Mononuclear cell (primary cell): ENCODE measurements around the gene KRTAP12-1. TPM values are rescaled to one million over a fixed set of nuclear protein-coding genes. Genes with fewer than 3 reads are reported as not detected.
"Not testable (repeated sequence)": the region's sequence is repeated elsewhere in the genome, so short reads cannot be mapped to it uniquely, and the experiment has no call there.

Experiments
- H3K27me3 ChIP-seq: 2 replicates; pipeline ENCODE4 v1.6.0; 2011; ENCODE audit warnings: low read length, control low read depth; ENCODE audit not compliant: insufficient read depth
- H3K4me1 ChIP-seq: 2 replicates; pipeline ENCODE4 v1.5.1; 2011; ENCODE audit warnings: mild to moderate bottlenecking, low read length, control low read depth; ENCODE audit not compliant: insufficient read depth
- H3K4me3 ChIP-seq: 2 replicates; pipeline ENCODE4 v1.5.1; 2011; ENCODE audit warnings: mild to moderate bottlenecking, low read length, moderate library complexity
- H3K9me3 ChIP-seq: 2 replicates; pipeline ENCODE4 v1.5.1; 2011; ENCODE audit warnings: low read depth, mild to moderate bottlenecking, control low read depth, low read length
- total RNA-seq: library from RNA; depleted of rRNA; stranded (reverse); fragments of >200 nt; gene quantifications from one replicate; pipeline ENCODE4 v1.2.3, GENCODE V29; 2012

The KRTAP12-1 gene
- total RNA-seq, 1 donor = not detected

DNA sequence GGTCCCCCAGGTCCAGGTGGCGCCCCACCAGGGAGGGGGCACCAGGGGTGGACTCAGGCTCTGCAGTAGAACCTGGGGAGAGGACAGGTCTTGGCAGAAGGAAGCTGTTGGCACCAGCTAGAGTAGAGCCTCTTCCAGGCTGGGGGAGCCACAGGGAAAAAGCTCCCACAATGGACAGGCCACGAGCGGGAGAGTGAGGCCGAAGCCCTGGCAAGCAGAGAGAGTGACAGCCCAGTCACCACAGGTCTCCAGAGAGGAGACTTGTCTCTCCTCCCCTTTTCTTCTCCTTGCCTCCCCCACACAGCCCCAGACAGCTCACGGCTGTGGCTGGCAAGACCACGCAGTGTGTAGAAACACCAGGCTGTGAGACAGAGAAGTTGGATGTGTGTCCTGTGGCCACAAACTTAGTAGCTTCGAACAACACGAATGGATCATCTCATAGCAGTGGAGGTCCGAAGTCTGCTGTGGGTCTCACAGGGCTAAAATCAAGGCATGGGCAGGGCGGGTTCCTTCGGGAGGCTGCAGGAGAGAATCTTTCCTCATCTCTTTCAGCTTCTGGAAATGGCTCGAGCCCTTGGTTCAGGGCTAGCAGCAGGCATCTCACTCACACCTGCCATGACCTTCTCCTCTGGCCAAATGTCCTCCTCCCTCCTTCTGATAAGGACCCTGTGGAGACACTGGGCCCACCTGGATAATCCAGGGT lies 30.8 kb downstream of the KRTAP12-1 start:
- Histone ChIP-seq H3K4me3 (no peak overlapping the region), H3K4me1 (peaks cover 11% of the 10 kb centered on the region)

DNA sequence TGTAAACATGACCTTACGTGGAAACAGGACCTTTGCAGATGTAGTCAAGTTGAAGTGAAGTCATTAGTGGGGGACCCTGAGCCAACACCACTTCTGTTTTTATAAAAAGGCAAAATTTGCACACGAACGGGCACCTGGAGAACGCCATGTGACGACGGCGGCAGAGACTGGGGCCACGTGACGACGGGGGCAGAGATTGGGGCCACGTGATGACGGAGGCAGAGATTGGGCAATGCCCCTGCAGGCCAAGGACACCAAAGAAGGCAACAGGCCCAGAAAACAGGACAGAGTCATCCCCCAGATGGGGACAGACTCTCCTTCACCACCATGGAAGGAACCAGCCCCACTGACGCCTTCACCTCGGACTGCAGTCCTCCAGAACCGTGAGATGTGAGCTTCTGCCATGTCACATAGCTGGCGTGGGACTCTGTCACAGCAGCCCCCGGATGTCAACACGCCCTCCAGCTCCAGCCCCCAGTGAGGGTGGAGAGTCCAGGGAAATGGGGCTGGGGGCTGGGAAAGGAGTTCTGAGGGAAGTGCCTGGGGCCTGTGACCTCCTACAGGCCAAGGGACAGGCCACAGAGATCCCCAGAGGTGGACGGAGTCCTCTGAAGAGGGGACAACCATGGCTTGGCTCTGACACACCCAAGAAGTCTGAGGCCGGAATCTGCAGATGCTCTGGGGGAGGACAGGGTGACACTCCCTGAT lies 31.5 kb downstream of the KRTAP12-1 start:
- no peaks in the 10 kb centered on the region for H3K9me3 ChIP-seq
- peaks cover 11% of the 10 kb centered on the region for H3K4me1 ChIP-seq
- H3K4me3 ChIP-seq = no peak overlapping the region
- H3K27me3 ChIP-seq = no peaks in the 10 kb centered on the region

More for the DNA sequence above, 30.8 kb downstream of the KRTAP12-1 start:
- Histone ChIP-seq H3K9me3 (no peaks in the 10 kb centered on the region), H3K27me3 (no peaks in the 10 kb centered on the region)

DNA sequence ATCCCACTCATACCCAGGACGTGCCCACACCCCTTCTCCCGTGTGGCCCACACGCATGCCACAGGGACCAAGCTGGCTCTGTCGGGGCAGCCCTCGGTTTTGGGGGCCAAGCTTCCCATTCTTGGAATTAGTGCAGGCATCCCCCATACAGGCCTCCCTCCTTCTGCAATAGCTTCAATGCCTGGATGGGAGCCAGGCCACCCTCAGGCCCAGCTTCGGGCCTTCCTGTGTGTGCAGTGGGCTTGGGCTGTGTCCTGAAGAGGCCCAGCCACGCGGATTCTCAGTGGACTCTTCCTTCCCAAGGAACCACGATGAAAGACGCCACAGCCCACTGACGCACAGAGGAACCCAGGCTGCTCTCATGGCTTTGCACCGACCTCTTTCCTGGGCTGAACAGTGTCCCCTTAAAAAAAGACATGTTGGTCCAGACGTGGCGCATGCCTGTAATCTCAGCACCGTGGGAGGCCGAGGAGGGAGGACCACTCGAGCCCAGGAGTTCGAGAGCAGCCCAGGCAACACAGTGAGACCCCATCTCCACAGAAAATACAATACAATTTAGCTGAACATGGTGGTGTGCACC lies 32.4 kb downstream of the KRTAP12-1 start:
- Histone ChIP-seq H3K27me3 (no peaks in the 10 kb centered on the region), H3K9me3 (peaks cover 5% of the 10 kb centered on the region), H3K4me3 (no peak overlapping the region), H3K4me1 (peaks cover 9% of the 10 kb centered on the region)

DNA sequence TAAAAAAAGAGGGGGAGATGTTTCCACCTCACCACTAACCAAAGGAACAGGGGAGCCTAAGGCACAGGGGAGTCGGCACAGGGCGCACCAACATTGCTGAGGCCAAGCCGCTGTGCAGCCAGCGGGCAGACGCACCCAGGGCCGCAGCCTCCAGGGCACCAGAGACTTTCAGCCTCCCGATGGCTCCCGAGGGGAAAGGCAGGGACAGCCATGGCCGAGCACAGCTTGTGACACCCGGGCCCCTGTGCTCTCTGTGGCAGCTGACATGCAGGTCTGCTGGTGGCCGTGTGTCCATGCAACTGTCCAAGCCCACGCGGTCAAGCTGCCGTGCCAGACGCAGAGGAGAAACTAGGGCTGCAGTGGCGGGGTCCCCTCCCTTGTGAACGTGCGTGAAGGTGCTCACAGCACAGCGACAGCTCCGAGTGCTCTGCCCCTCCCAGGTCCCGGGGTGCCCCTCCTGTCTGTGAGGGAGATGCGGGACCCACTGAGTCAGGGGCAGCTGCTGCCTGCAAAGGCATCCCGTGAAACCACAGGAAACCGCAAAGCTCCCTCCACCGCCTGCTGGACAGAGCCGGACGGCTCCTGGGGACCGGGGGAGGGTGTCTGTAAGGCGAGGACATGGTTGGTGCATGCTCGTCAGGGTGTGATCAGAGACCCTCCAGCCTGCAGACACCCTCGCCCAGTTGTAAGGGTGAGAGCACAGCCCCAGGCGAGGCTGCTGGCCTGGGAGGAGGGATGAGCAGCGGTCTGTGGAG lies 33.2 kb downstream of the KRTAP12-1 start:
- H3K4me3 ChIP-seq = no peak overlapping the region

DNA sequence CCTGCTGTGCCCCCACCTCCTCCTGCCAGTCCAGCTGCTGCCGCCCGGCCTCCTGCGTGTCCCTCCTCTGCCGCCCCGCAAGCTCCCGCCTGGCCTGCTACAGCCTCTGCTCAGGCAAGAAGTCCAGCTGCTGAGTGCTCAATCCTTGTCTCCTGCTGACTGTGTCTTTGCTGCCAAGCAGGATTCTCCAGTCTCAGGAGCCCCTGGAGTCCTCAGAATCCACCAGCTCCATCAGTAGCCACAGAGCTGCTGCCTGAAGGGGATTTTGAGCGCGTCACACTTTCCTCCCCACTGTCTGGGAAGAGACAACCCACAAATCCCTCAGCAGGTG lies 34.8 kb downstream of the KRTAP12-1 start:
- Histone ChIP-seq H3K4me1 (no peaks in the 10 kb centered on the region), H3K4me3 (no peak overlapping the region), H3K9me3 (peaks cover 14% of the 10 kb centered on the region), H3K27me3 (no peaks in the 10 kb centered on the region)

More for the DNA sequence above, 33.2 kb downstream of the KRTAP12-1 start:
- Histone ChIP-seq H3K27me3 (no peaks in the 10 kb centered on the region), H3K4me1 (peaks cover 2% of the 10 kb centered on the region), H3K9me3 (peaks cover 14% of the 10 kb centered on the region)

DNA sequence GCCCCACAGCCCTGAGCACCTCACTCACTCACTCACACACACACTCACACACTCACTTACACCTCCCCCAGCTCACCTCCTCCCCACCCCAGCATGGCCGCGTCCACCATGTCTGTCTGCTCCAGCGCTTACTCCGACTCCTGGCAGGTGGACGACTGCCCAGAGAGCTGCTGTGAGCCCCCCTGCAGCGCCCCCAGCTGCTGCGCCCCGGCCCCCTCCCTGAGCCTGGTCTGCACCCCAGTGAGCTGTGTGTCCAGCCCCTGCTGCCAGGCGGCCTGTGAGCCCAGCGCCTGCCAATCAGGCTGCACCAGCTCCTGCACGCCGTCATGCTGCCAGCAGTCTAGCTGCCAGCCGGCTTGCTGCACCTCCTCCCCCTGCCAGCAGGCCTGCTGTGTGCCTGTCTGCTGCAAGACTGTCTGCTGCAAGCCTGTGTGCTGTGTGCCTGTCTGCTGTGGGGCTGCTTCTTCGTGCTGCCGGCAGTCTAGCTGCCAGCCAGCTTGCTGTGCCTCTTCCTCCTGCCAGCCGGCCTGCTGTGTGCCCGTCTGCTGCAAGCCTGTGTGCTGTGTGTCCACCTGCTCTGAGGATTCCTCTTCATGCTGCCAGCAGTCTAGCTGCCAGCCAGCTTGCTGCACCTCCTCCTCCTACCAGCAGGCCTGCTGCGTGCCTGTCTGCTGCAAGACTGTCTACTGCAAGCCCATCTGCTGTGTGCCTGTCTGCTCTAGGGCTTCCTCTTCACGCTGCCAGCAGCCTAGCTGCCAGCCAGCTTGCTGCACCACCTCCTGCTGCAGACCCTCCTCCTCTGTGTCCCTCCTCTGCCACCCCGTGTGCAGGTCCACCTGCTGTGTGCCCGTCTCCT lies 35.4 kb downstream of the KRTAP12-1 start, which contains the start of gene KRTAP10-11:
Gene KRTAP10-11 (plus strand): TSS at position 49 of the 856 bp plus-strand sequence. CDS start 45 bp downstream, at position 94.
- not testable (repeated sequence) for H3K27me3 ChIP-seq, H3K4me1 ChIP-seq, H3K4me3 ChIP-seq
- peaks cover 14% of the 10 kb centered on the region for H3K9me3 ChIP-seq

DNA sequence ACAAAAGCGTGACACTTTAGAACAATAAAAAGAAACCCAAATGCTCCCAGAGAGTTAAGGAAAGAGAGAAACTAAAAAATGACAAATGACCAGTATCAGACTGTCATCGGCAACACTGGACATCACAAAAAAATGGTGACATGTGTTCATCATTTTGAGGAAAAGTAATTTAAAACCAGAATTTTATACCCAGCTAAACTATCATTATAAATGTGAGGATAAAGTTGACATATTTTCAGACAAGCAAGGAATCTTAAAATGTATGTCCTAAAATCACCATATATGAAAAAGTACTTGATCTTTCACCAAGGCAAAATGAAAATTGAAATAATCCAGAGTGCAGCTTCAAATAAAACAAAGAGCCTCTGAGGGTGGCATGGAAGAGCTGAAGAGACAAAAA lies 37.1 kb downstream of the KRTAP12-1 start:
- H3K9me3 ChIP-seq = peaks cover 14% of the 10 kb centered on the region
- no peaks in the 10 kb centered on the region for H3K4me1 ChIP-seq
- no peak overlapping the region for H3K4me3 ChIP-seq
- no peaks in the 10 kb centered on the region for H3K27me3 ChIP-seq

DNA sequence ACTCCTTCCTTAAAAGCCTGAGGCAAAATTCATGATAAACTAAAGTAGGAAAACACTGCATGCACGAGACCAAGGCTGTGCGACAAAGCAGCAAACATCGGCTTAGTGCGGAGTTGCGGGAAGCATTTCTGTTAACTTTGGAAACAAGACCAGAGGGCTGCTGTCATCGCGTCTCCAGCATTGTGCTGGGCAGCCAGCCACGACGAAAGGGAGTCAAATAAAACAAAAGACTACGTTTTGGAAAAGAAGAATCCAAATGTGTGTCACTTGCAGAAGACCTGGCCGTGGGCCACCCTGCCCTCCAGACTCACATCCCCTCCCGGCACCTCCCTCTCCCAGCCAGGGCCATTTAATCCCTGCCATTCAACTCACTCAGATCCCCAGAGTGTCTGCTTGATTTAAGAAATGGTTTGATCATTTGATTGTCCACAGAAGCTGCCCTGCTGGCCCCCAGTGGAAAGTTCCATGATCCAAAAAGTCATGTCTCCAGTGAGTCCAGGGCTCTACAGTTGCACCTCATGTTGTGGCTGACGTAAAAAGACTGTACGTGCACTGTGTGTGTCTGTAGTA lies 38.1 kb downstream of the KRTAP12-1 start:
- Histone ChIP-seq H3K4me3 (no peak overlapping the region), H3K27me3 (no peaks in the 10 kb centered on the region), H3K4me1 (no peaks in the 10 kb centered on the region), H3K9me3 (peaks cover 14% of the 10 kb centered on the region)

DNA sequence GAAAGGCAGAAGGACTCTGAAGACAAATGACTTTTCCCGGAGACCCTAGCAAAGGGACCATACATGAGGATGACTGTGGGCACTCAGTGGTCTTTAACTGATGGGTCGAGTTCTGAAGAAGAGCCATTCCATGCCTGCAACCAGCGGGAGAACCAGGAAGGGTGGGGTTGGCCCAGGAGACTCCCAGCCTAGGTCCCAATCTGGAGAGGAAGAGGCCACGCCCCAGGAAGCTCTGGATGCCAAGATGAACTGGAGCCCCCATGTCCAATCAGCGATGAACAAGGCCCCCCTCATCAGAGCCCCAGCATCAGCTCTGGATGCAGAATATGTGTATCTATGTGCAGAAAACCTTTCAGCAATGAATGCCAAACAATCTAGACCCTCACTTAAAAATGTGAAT lies 41.2 kb downstream of the KRTAP12-1 start:
- no peaks in the 10 kb centered on the region for H3K4me1 ChIP-seq
- no peaks in the 10 kb centered on the region for H3K27me3 ChIP-seq

DNA sequence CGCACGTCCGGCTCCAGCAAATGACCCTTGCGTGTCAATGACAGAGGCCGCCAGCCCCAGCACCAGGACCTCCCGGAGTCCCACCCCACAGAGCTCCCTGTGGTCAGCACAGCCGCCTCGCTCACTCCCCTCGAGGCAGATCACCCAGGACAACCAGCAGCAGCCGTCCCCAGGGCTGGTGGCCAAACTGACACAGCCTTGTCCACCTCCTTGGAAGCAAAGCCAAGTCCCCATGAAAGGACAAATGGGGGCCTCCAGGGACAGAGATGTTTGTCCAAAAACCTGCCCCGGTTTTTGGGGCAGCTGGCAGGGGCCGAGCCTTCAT lies 42.7 kb downstream of the KRTAP12-1 start:
- peaks cover 6% of the 10 kb centered on the region for H3K9me3 ChIP-seq

More for the DNA sequence above, 41.2 kb downstream of the KRTAP12-1 start:
- peaks cover 14% of the 10 kb centered on the region for H3K9me3 ChIP-seq
- no peak overlapping the region for H3K4me3 ChIP-seq

DNA sequence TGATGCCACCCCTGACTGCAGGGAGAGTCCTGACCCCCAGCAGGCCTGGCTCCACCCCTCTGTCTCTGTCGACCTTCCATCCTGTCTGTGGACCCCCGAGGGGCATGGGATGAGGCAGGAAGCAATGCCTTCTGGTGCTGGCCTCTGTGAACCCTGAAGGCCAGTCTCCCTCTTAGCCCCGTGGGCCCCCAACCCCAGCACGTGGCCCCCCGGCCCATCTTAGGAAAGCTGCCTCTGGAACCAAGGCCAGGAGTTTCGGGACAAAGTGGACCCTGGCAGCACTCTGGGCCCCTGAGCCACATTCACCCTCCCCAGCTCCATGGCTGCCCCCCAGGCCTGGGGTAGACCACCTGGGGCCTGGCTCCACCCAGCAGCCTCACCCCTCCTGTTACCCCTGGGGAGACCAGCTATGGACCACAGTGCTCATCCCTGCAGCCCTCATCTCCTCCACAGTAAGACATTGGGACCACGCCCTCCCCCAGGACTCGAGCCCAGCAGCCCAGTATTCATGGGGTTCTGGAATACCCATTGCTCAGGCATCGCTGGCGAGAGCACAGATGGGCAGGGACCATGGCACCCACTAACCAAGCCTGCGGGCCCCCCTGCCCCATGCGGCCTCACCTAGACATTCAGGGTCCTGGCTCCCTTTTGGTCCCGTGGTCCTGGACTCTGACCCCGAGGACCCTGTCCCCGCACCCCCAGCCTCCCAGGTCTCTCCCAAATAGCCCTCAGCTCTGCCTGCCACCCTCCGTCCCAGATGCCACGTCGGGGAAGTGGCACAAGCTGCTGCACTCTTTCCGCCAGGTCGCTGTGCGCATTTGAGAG lies 43.2 kb downstream of the KRTAP12-1 start:
- H3K27me3 ChIP-seq, H3K4me3 ChIP-seq, H3K4me1 ChIP-seq, H3K9me3 ChIP-seq: not testable (repeated sequence)

More for the DNA sequence above, 42.7 kb downstream of the KRTAP12-1 start:
- Histone ChIP-seq H3K4me1 (no peaks in the 10 kb centered on the region), H3K4me3 (no peak overlapping the region), H3K27me3 (no peaks in the 10 kb centered on the region)

DNA sequence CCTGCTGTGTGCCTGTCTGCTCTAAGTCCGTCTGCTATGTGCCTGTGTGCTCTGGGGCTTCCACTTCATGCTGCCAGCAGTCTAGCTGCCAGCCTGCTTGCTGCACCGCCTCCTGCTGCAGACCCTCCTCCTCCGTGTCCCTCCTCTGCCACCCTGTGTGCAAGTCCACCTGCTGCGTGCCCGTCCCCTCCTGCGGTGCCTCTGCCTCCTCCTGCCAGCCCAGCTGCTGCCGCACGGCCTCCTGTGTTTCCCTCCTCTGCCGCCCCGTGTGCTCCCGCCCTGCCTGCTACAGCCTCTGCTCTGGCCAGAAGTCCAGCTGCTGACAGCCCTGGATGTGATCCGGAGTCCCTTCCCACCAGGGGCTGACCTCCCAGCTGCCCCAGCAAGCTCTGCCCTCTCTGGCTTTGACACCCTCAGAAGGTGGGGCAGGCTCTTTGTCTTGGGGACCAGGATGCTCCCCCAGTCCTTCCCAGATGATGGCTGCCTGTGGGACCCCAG lies 44.1 kb downstream of the KRTAP12-1 start:
- not testable (repeated sequence) for H3K4me3 ChIP-seq, H3K9me3 ChIP-seq, H3K27me3 ChIP-seq, H3K4me1 ChIP-seq

DNA sequence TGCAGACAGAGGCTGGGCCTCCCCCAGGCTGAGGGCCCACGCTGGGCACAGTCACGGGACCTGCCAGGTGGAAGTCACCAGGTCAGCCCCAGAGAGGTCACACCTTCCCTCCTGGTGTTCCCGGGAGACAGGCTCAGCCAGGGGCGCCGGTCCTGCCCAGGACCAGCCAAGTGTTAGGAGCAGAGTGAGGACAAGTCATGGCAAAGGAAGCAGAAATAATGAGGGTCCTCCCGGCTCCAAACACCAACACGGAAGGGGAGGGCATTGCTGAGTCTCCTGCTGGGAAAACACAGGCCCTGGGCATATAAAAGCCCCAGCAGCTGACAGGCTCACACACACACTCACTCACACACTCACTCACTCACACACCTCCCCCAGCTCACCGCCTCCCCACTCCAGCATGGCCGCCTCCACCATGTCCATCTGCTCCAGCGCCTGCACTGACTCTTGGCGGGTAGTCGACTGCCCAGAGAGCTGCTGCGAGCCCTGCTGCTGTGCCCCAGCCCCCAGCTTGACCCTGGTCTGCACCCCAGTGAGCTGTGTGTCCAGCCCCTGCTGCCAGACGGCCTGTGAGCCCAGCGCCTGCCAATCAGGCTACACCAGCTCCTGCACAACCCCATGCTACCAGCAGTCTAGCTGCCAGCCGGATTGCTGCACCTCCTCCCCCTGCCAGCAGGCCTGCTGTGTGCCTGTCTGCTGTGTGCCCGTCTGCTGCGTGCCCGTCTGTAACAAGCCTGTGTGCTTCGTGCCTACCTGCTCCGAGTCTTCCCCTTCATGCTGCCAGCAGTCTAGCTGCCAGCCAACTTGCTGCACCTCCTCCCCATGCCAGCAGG lies 44.7 kb downstream of the KRTAP12-1 start, which contains the start of gene KRTAP10-10:
Gene KRTAP10-10 (plus strand): TSS at position 339 of the 833 bp plus-strand sequence. CDS start 62 bp downstream, at position 401.
- Histone ChIP-seq H3K27me3 (peaks cover 3% of the 10 kb centered on the region), H3K9me3 (peaks cover 4% of the 10 kb centered on the region), H3K4me1 (no peaks in the 10 kb centered on the region), H3K4me3 (no peak within 1 kb of the TSS)
